ENCODE data around the gene BLMH. TPM values are rescaled to one million over a fixed set of nuclear protein-coding genes. Genes with fewer than 3 reads are reported as not detected.

BLMH gene
- total and polyA plus RNA-seq, 4 donors: 4.2 to 17.5 (median 12.9) TPM

GRCh38 chr17:30274887-30275286, 16.9 kb downstream of the BLMH start (continued):
- no peak for TF ChIP-seq ZBTB33 (IDR thresholded peaks at IDR 0.05)
- TF ChIP-seq YY1 (IDR thresholded peaks at IDR 0.05): no peak
- no peak for TF ChIP-seq RXRA (IDR thresholded peaks at IDR 0.05)
- no peak for TF ChIP-seq FOXA2 (IDR thresholded peaks at IDR 0.05)
- TF ChIP-seq MAX (IDR thresholded peaks at IDR 0.05): no peak
- TF ChIP-seq TAF1 (conservative IDR thresholded peaks at IDR 0.05): no peak
- no peak for TF ChIP-seq EGR1 (IDR thresholded peaks at IDR 0.05; ENCODE audit: low read depth in 2 of 2)
- TF ChIP-seq HNF4G (IDR thresholded peaks at IDR 0.05): no peak

GRCh38 chr17:30273373-30273772, 18.4 kb downstream of the BLMH start:
- H3K9ac ChIP-seq (ENCODE audit: low read depth in 1 of 2, low read length in 2 of 2): no peak overlapping the region
- WGBS: 96% methylated on average over 6 of the region's 6 CpGs
- no peaks in the 10 kb centered on the region for H3K9me3 ChIP-seq (ENCODE audit: control insufficient read depth in 4 of 4, low read length in 3 of 4)
- DNase-seq (ENCODE audit: low spot score): no peak
- peaks cover 10 to 32% (median 17%) of the 10 kb centered on the region in 4 donors for H3K36me3 ChIP-seq (ENCODE audit: control insufficient read depth in 4 of 4, insufficient read depth in 3 of 4, low read depth in 1 of 4, low read length in 3 of 4)
- H3K4me1 ChIP-seq (ENCODE audit: control insufficient read depth in 4 of 4, insufficient read depth in 4 of 4, low read length in 3 of 4): no peaks in the 10 kb centered on the region
- H3K4me3 ChIP-seq (ENCODE audit: low read depth in 1 of 3, low read length in 3 of 3): no peak overlapping the region
- no peaks in the 10 kb centered on the region for H3K27me3 ChIP-seq (ENCODE audit: control insufficient read depth in 4 of 4, insufficient read depth in 4 of 4, low read length in 3 of 4)
- no peak for TF ChIP-seq JUND (IDR thresholded peaks at IDR 0.05)
- no peak for TF ChIP-seq NR2F2 (IDR thresholded peaks at IDR 0.05)
- no peak for TF ChIP-seq EGR1 (IDR thresholded peaks at IDR 0.05; ENCODE audit: low read depth in 2 of 2)
- no peak for TF ChIP-seq ZBTB33 (IDR thresholded peaks at IDR 0.05)
- no peak for TF ChIP-seq SP1 (IDR thresholded peaks at IDR 0.05)
- TF ChIP-seq YY1 (IDR thresholded peaks at IDR 0.05): no peak
- no peak overlapping the region for H3K27ac ChIP-seq (ENCODE audit: low read depth in 1 of 2, low read length in 2 of 2)

- Histone ChIP-seq H3K27ac (ENCODE audit: low read depth in 1 of 2, low read length in 2 of 2) (no peak overlapping the region), H3K4me1 (ENCODE audit: control insufficient read depth in 4 of 4, insufficient read depth in 4 of 4, low read length in 3 of 4) (no peaks in the 10 kb centered on the region), H3K9me3 (ENCODE audit: control insufficient read depth in 4 of 4, low read length in 3 of 4) (no peaks in the 10 kb centered on the region), H3K27me3 (ENCODE audit: control insufficient read depth in 4 of 4, insufficient read depth in 4 of 4, low read length in 3 of 4) (no peaks in the 10 kb centered on the region), H3K36me3 (ENCODE audit: control insufficient read depth in 4 of 4, insufficient read depth in 3 of 4, low read depth in 1 of 4, low read length in 3 of 4) (peaks cover 12 to 34% (median 17%) of the 10 kb centered on the region in 4 donors), H3K4me3 (ENCODE audit: low read depth in 1 of 3, low read length in 3 of 3) (no peak overlapping the region), H3K9ac (ENCODE audit: low read depth in 1 of 2, low read length in 2 of 2) (no peak overlapping the region)
- no peak for DNase-seq (ENCODE audit: low spot score)
- 98% methylated on average over 6 of the region's 6 CpGs for WGBS
- TF ChIP-seq YY1 (IDR thresholded peaks at IDR 0.05) (no peak), TAF1 (conservative IDR thresholded peaks at IDR 0.05) (no peak), CTCF (IDR thresholded peaks at IDR 0.05; ENCODE audit: low read depth, low read length, missing input control) (no peak), MAX (IDR thresholded peaks at IDR 0.05) (no peak), HNF4G (IDR thresholded peaks at IDR 0.05) (no peak)
Measured at GRCh38 chr17:30271102-30271501, 20.6 kb downstream of the BLMH start.
